Transverse colon (tissue), 4 donors: ENCODE results near the gene CSNK1G1.

Source experiments
- CTCF ChIP-seq, 5 experiments: fragments of 200-600 bp in 3 of 5; fragments of 450-650 bp in 2 of 5; sonication (generic) in 3 of 5; IDR thresholded peaks; 1 replicate in 2 of 5; 2 replicates in 3 of 5; pipeline ENCODE4 v1.5.1; 2016 to 2017; ENCODE audit warnings: antibody characterized with exemption in 5 of 5, inconsistent platforms in 3 of 5, mild to moderate bottlenecking in 2 of 5, moderate library complexity in 1 of 5
- EP300 ChIP-seq: sonication (generic); formaldehyde crosslinking; IDR thresholded peaks from one replicate; pipeline ENCODE4 v1.6.1; 2017; ENCODE audit warnings: antibody characterized with exemption, low read depth
- POLR2A ChIP-seq: fragments of 450-650 bp; IDR thresholded peaks from one replicate; pipeline ENCODE4 v1.6.1; 2016; ENCODE audit warnings: antibody characterized with exemption, mild to moderate bottlenecking, moderate library complexity
- POLR2AphosphoS5 ChIP-seq, 3 donors: sonication (generic); formaldehyde crosslinking; IDR thresholded peaks; one replicate each; pipeline ENCODE4 v1.6.1; 2016; ENCODE audit warnings: antibody characterized with exemption in 3 of 3

GRCh38 chr15:64400583-64400982, 44.6 kb upstream of the CSNK1G1 start:
- no peak for TF ChIP-seq POLR2A
- TF ChIP-seq CTCF (IDR thresholded peaks at IDR 0.05), result no peak
- TF ChIP-seq POLR2AphosphoS5 (IDR thresholded peaks at IDR 0.05), result no peak
- TF ChIP-seq EP300, result no peak
